ELR (cell line): Measurements from ENCODE around the gene DKKL1.

Experiments used
- DNase-seq: peaks from one replicate; pipeline ENCODE4 v3.0.0-alpha.2; 2015; ENCODE audit warnings: low read depth

Gene DKKL1

GRCh38 chr19:49396738-49397505 lies 33.2 kb downstream of the DKKL1 start:
- DNase-seq, result no peak

DNA sequence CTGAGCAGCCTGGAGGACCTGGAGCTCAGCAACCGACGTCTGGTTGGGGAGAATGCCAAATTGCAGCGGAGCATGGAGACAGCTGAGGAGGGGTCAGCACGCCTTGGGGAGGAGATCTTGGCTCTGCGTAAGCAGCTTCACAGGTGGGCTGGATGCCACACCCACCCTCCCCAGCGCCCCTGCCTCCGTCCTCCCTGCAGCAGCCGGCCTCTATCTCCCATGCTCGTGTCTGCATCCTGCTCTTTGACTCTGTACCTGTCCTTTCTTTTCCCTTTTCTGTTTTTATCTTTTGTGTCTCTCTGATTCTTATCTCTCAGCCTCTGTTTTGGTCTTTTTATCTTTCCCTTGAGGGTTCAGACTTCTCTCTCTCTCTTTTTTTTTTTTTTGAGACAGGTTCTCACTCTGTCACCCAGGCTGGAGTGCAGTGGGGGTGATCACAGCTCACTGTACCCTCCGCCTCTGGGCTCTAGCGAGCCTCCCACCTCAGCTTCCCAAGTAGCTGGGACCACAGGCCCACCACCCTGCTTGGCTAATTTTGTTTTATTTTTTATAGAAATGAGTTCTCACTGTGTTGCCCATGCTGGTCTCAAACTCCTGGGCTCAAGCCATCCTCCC lies 34.4 kb downstream of the DKKL1 start:
- no peak for DNase-seq

- DNase-seq, result no peak
Observed at GRCh38 chr19:49398931-49399330, 35.3 kb downstream of the DKKL1 start.

DNA sequence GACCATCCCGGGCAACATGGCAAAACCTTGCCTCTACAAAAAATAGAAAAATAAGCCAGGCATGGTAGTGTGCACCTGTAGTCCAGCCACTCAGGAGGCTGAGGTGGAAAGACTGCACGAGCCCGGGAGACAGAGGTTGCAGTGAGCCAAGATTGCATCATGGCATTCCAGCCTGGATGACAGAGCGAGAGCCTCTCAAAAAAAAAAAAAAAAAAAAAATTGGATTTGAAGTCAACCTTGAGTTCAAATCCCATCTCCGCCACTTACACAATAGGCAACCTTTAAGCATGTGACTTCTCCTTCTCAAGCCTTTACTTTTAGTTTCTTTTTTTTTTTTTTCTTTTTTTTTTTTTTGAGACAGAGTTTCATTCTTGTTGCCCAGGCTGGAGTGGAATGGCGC lies 36.4 kb downstream of the DKKL1 start:
- peak; percentile 20 for DNase-seq

- DNase-seq, result no peak
Observed at GRCh38 chr19:49403404-49404187, 39.9 kb downstream of the DKKL1 start.

DNA sequence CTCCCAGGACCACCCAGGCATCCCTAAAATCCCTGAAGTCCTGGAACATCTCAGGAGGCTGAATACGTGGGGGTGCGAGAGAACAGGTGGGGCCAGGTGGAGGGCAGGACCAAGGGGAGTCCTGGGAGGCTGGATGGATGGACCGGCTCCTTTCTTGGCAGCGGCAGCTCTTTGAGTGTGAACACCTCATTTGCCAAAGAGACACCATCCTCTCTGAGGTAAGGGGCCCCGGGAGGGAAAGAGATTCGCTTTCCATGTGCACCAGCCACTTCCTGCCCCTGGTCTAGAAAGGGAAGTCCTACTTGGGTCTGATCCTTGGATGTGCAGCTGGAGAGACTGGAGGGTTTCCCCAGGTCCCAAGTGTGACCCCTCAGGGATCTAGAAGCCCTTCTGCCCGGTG lies 43.4 kb downstream of the DKKL1 start:
- no peak for DNase-seq

DNA sequence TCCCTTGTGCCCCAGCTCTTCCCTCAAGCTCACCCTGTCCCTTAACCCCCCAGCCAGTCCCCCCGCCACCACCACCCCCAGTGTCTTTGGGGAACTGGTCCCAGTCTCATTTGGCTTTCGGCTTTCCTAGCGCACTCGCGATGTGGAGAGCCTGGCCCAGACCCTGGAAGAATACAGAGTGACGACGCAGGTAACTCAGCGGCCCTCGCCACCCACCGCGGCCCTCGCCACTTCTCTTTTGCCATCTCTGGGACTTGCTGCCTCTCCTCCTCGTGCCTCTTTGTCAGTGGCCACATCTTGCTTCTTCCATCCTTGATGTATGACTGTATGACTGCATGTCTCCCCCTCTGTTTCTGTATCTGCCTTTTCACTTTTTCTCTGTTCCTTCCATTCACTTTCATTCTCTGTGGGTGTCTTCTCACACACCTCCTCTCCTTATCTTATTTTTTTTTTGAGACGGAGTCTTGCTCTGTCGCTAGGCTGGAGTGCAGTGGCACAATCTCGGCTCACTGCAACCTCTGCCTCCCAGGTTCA lies 43.9 kb downstream of the DKKL1 start:
- DNase-seq, result no peak

- peak; percentile 43 for DNase-seq
Observed at GRCh38 chr19:49408816-49409440, 45.3 kb downstream of the DKKL1 start.

DNA sequence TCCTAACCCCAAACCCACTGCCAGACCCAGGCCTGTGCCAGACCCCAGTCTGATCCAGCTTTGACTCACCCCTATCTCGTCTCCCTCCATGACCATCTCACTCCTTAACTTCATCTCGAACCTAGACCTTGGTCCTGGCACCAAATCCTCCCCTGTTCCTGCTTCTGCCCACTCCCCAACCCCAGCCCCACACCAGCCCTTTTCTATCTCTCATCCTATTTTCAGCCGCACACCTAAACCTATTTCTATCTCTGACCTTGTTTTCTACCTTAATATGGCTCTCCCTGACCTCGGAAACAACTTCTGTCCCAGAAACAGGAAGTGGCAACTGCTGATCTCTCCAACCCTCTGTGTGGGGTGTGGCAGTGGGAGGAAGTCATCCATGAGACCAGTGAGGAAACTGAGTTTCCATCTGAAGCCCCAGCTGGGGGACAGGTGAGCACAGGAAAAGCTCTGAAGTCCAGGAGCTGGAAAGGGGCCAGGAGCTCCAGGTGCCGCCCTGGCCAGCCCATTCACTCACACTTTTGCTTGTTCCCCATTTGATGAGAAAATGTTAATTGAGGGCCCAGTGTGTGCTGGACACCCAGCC lies 45.9 kb downstream of the DKKL1 start:
- no peak for DNase-seq

GRCh38 chr19:49411681-49412326 lies 48.1 kb downstream of the DKKL1 start:
- DNase-seq, result no peak

DNA sequence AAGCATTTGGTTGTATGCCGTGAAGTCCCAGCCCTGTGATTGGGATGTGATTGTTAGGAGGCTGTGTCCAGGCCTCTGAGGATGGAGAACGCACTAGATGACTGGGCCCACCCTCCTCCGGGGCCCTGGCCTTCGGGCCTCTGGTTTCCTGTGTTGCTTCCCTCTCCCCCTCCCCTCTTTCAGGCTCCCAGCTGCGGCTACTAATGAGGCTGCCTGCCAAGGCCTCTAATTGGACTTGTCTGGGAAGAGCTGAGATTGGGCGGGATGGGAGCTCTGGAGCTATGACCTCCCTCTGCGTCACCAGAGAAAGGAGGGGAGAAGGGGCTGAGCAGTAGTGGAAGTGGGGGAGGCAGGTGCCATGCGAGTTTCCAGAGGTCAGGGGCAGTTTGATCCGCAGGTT lies 49.7 kb downstream of the DKKL1 start:
- no peak for DNase-seq

DNA sequence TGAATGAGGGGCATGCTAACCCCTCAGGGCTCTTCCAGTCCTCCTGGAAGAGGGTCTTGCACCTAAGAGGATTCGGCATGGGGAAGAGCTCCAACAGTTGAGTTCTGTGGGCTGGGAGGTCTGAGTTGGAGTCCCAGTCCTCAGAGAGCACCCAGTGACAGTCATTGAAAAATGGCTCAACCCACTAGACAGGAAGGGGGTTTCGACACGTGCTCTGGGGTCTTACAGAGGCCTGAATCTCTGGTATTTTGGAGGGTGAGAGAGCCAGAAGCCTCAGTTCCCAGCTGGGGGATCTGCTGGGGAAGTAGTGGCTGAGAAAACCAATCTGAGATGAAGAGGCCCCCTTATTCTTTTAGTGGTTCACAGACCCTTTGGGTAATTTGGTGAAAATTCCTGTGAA lies 50.6 kb downstream of the DKKL1 start:
- DNase-seq, result no peak

DNA sequence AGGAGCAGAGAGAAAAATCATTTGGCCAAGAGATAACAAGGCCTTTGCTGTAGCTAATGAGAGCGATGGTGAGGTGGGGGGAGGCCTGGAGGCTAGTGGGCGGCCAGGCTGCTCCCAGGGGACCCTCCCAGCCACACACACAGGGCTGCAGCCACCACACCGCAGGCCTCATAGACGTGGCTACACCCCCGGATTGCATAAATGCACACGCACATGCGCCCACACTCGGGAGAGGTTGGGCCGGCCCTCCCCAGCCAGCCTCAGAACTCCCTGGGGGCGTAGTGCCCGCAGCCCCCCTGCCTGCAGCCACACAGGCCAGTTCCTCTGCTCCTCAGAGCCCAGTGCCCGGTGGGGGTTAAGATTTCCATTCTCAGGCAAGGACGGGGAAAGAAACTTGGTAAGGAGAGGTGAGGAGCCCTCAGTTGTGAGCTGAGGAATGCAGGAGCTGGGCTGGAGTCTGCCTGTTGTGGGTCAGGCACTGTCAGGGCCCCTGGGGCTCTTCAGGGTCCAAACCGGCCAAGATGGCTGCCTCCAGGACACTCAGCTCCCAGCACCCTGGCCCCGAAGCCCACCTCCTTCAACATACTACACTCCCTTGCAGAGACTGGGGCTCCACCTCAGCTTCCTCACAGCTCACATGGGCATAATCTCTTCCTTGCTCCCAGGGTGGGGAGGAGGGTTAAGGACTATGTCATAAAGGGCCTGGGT lies 51.6 kb downstream of the DKKL1 start:
- DNase-seq, result no peak

DNA sequence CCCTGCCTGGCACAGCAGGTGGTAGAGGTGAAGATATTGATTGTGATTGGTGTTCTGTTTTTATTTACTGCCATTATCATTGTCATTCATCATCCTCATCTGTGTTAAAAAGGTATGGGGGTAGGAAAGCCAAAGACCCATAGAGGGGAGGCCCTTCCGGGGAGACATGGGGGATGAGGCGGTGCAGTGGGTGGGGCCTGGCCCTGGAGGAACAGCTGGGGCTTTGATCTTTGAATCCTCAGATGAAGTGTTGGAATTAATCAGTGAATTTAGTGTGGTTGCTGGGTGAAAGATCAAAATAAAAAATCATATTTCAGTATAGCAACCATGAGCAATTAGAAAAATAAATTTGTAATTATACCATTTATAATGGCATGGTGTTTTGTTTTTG lies 52.1 kb downstream of the DKKL1 start:
- no peak for DNase-seq

DNA sequence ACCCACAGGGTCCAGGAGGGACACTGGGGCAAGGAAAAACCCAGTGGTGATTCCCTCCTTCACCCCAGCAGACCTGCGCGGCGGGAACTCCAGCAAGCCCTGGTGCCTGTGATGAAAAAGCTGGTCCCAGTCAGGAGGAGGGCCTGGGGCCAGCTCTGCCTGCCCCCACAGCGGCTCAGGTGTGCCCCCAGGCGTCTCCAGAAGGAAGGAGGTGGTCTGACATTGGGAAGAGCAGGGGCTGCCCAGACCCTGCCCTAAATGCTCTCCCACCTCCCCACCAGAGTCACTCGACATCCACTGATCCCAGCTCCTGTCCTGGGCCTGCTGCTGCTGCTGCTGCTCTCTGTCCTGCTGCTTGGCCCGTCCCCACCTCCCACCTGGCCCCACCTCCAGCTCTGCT lies 53.4 kb downstream of the DKKL1 start:
- no peak for DNase-seq

- no peak for DNase-seq
Observed at GRCh38 chr19:49418511-49418910, 54.8 kb downstream of the DKKL1 start.

DNA sequence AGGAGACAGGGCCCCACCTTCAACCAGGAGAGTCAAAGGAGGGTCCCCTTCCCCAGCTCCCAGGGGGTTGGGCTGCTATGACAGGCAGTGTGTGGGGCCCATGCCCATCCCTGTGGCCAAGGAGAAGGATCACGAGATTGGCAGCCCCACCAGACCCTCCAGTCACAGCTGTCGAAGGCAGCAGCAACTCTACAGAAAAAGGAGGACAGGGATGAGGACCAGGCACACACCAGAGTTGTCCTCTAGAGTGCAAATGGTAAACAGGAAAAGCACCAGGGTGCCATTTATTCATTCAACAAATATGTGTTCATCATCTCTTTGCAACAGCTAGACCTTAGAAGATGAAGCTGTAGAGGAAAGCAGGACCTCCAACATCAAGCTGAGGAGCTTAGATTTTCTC lies 55.5 kb downstream of the DKKL1 start:
- DNase-seq, result no peak

GRCh38 chr19:49420227-49420626 lies 56.5 kb downstream of the DKKL1 start:
- DNase-seq, result no peak

GRCh38 chr19:49421039-49421877 lies 57.6 kb downstream of the DKKL1 start:
- peak; percentile 36 for DNase-seq

DNA sequence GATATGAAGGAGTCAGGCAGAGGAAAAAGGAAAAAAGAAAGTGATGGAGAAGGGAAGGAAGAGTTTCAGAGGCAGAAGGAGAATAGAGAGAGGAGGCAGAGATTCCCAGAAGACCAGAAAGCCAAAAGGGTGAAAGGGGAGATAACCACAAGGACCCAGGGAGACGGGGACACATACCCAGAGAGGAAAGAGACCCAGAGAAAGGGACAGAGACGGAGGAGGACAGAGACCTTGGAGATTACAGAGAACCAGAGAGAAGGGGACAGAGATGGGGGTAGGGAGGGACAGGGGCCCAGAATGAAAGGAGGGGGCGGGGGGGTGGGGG lies 58.2 kb downstream of the DKKL1 start:
- DNase-seq, result no peak
